OCI-LY1 (cell line): ENCODE measurements around the gene TCF23.

ENCODE experiments used
- H2AFZ ChIP-seq: fragments of 200-600 bp; sonication (generic), shearing (Covaris generic); 2 replicates; pipeline ENCODE4 v1.6.0; 2014; ENCODE audit warnings: antibody characterized with exemption, mild to moderate bottlenecking, low read length
- H3F3A ChIP-seq: fragments of 200-600 bp; sonication (generic), shearing (Covaris generic); 2 replicates; pipeline ENCODE4 v1.6.0; 2014; ENCODE audit warnings: mild to moderate bottlenecking, antibody characterized with exemption, low read length, moderate library complexity; ENCODE audit not compliant: insufficient read depth
- H3K27ac ChIP-seq: fragments of 200-600 bp; sonication (generic); 2 replicates; pipeline ENCODE4 v1.5.1; 2014; ENCODE audit warnings: low read length, mixed run types, mild to moderate bottlenecking, low read depth; ENCODE audit not compliant: poor library complexity, severe bottlenecking
- H3K27me3 ChIP-seq: fragments of 200-600 bp; sonication (generic); 2 replicates; pipeline ENCODE4 v1.6.0; 2014; ENCODE audit warnings: antibody characterized with exemption, mild to moderate bottlenecking, low read length, moderate library complexity; ENCODE audit not compliant: insufficient read depth
- H3K36me3 ChIP-seq: fragments of 200-600 bp; sonication (generic); 2 replicates; pipeline ENCODE4 v1.6.1; 2014; ENCODE audit warnings: mild to moderate bottlenecking, antibody characterized with exemption, low read length, moderate library complexity, mixed read lengths; ENCODE audit not compliant: insufficient read depth
- H3K4me1 ChIP-seq: fragments of 200-600 bp; sonication (generic); 2 replicates; pipeline ENCODE4 v1.5.1; 2014; ENCODE audit warnings: mild to moderate bottlenecking, low read length, moderate library complexity; ENCODE audit not compliant: insufficient read depth, severe bottlenecking
- H3K4me2 ChIP-seq: fragments of 200-600 bp; sonication (generic), shearing (Covaris generic); 2 replicates; pipeline ENCODE4 v1.6.1; 2014; ENCODE audit warnings: low read length
- H3K4me3 ChIP-seq: fragments of 200-600 bp; sonication (generic); 2 replicates; pipeline ENCODE4 v1.5.1; 2014; ENCODE audit warnings: low read length, low read depth, mild to moderate bottlenecking, mixed read lengths; ENCODE audit not compliant: poor library complexity, severe bottlenecking
- H3K79me2 ChIP-seq: fragments of 200-600 bp; shearing (Covaris generic); 2 replicates; pipeline ENCODE4 v1.6.1; 2016; ENCODE audit warnings: mixed run types, low read length, mixed read lengths; ENCODE audit not compliant: insufficient read depth
- H3K9ac ChIP-seq: fragments of 200-600 bp; sonication (generic), shearing (Covaris generic); 2 replicates; pipeline ENCODE4 v1.6.1; 2014; ENCODE audit warnings: mild to moderate bottlenecking, low read length, mixed read lengths
- H3K9me2 ChIP-seq: fragments of 200-600 bp; sonication (generic), shearing (Covaris generic); 2 replicates; pipeline ENCODE4 v1.6.1; 2014; ENCODE audit warnings: low read depth, mild to moderate bottlenecking, low read length, mixed read lengths
- H3K9me3 ChIP-seq: fragments of 200-600 bp; shearing (Covaris generic); 2 replicates; pipeline ENCODE4 v1.6.1; 2014; ENCODE audit warnings: low read length, mixed read lengths
- H4K20me1 ChIP-seq: fragments of 200-600 bp; sonication (generic), shearing (Covaris generic); 2 replicates; pipeline ENCODE4 v1.6.0; 2016; ENCODE audit warnings: mild to moderate bottlenecking, low read length; ENCODE audit not compliant: insufficient read depth
- CTCF ChIP-seq: fragments of 200-600 bp; sonication (generic), shearing (Covaris generic); IDR thresholded peaks from 2 replicates; pipeline ENCODE4 v1.5.1; 2017; ENCODE audit warnings: mild to moderate bottlenecking, antibody characterized with exemption, low read length, moderate library complexity, mixed read lengths
- EZH2 ChIP-seq: fragments of 200-600 bp; sonication (generic), shearing (Covaris generic); IDR thresholded peaks from 2 replicates; pipeline ENCODE4 v1.8.0; 2017; ENCODE audit warnings: borderline replicate concordance, mixed run types, mild to moderate bottlenecking, antibody characterized with exemption, low read length, moderate library complexity, mixed read lengths

Gene TCF23

GRCh38 chr2:27164960-27165763, 16.4 kb downstream of the TCF23 start:
- Histone ChIP-seq H3K27ac (peak overlapping the region; percentile 39), H4K20me1 (no peaks in the 10 kb centered on the region), H3K9me2 (no peaks in the 10 kb centered on the region), H3K27me3 (no peaks in the 10 kb centered on the region), H3F3A (no peaks in the 10 kb centered on the region), H3K9ac (no peak overlapping the region), H3K4me1 (peaks cover 22% of the 10 kb centered on the region), H3K79me2 (no peaks in the 10 kb centered on the region), H2AFZ (0 out of 2 replicates have a peak overlapping the region, but pooled peaks have one; percentile 33), H3K9me3 (no peaks in the 10 kb centered on the region; the same call in 1 of the 2 replicates), H3K4me3 (no peak overlapping the region), H3K4me2 (0 out of 2 replicates have a peak overlapping the region, but pooled peaks have one; percentile 12), H3K36me3 (no peaks in the 10 kb centered on the region; the same call in 1 of the 2 replicates)
- TF ChIP-seq CTCF (no peak), EZH2 (no peak)

GRCh38 chr2:27170581-27171337, 22.0 kb downstream of the TCF23 start:
- Histone ChIP-seq H3K79me2 (no peaks in the 10 kb centered on the region), H3K9me3 (no peaks in the 10 kb centered on the region), H2AFZ (no peak overlapping the region), H3K9ac (no peak overlapping the region; the same call in 1 of the 2 replicates), H3K4me2 (peak overlapping the region; percentile 54), H3K27me3 (no peaks in the 10 kb centered on the region), H3K36me3 (no peaks in the 10 kb centered on the region; the same call in 1 of the 2 replicates), H3K27ac (no peak overlapping the region), H3K4me3 (peak overlapping the region; percentile 37), H3K9me2 (no peaks in the 10 kb centered on the region), H3K4me1 (peaks cover 8% of the 10 kb centered on the region), H4K20me1 (no peaks in the 10 kb centered on the region), H3F3A (no peaks in the 10 kb centered on the region)
- TF ChIP-seq EZH2 (no peak), CTCF (no peak)

GRCh38 chr2:27171351-27171848, 22.6 kb downstream of the TCF23 start:
- H3K9ac ChIP-seq = no peak overlapping the region

More at GRCh38 chr2:27171351-27171848, 22.6 kb downstream of the TCF23 start:
- H3K27ac ChIP-seq = no peak overlapping the region
- H4K20me1 ChIP-seq = no peaks in the 10 kb centered on the region
- H3K9me2 ChIP-seq = no peaks in the 10 kb centered on the region
- no peaks in the 10 kb centered on the region for H3K9me3 ChIP-seq
- H3K4me3 ChIP-seq = no peak overlapping the region
- H3K4me1 ChIP-seq = peaks cover 8% of the 10 kb centered on the region
- H3K36me3 ChIP-seq = no peaks in the 10 kb centered on the region; the same call in 1 of the 2 replicates
- no peaks in the 10 kb centered on the region for H3F3A ChIP-seq
- no peaks in the 10 kb centered on the region for H3K27me3 ChIP-seq
- H3K79me2 ChIP-seq = no peaks in the 10 kb centered on the region
- no peak overlapping the region for H3K4me2 ChIP-seq
- TF ChIP-seq EZH2 = no peak
- no peak for TF ChIP-seq CTCF
- H2AFZ ChIP-seq = no peak overlapping the region
